ENCODE results near the gene RPS18.

The RPS18 gene

GRCh38 chr6:33315793-33316602 is 44.1 kb downstream of the RPS18 start:
- no peak for DNase-seq

- DNase-seq, result no peak
These were observed 44.9 kb downstream of the RPS18 start for GRCh38 chr6:33316603-33317418.

GRCh38 chr6:33317419-33317668 is 45.5 kb downstream of the RPS18 start:
- peak in 1 of 2 donors; percentile 60 for DNase-seq

- DNase-seq, result peak; percentile 98 to 100
These were observed 46.0 kb downstream of the RPS18 start, which contains the start of gene ZBTB22 for GRCh38 chr6:33317669-33318425. ZBTB22 (minus strand) TSS chr6:33317744; CDS start chr6:33316916, 828 bp downstream.

- no peak for DNase-seq
These were observed 46.7 kb downstream of the RPS18 start for GRCh38 chr6:33318426-33319073.

- no peak for DNase-seq
These were observed 48.1 kb downstream of the RPS18 start for GRCh38 chr6:33319939-33320314.

- DNase-seq, result no peak
These were observed 48.7 kb downstream of the RPS18 start for GRCh38 chr6:33320315-33321181.

- no peak for DNase-seq
These were observed 49.4 kb downstream of the RPS18 start for GRCh38 chr6:33321227-33321626.

GRCh38 chr6:33323623-33323948 is 51.7 kb downstream of the RPS18 start:
- DNase-seq, result no peak

- no peak for DNase-seq
These were observed 52.2 kb downstream of the RPS18 start for GRCh38 chr6:33324125-33324524.

Data from hippocampal formation (tissue), 2 donors.